HG03045 (cell line): ENCODE results near the gene PNPLA5.

Experiments
- ATAC-seq: cut with Tn5 transposase; IDR thresholded peaks from one replicate; pipeline ENCODE4 v1.9.1; 2021; ENCODE audit warnings: mild to moderate bottlenecking, moderate library complexity; ENCODE audit not compliant: unreplicated experiment

The PNPLA5 gene

GRCh38 chr22:43840431-43840830, 51.4 kb downstream of the PNPLA5 start:
- no peak for ATAC-seq

GRCh38 chr22:43839781-43840180, 52.0 kb downstream of the PNPLA5 start:
- ATAC-seq: no peak

- no peak for ATAC-seq
These were observed 53.1 kb downstream of the PNPLA5 start for GRCh38 chr22:43838571-43839307.

GRCh38 chr22:43838161-43838560, 53.7 kb downstream of the PNPLA5 start:
- no peak for ATAC-seq

- no peak for ATAC-seq
These were observed 54.1 kb downstream of the PNPLA5 start for GRCh38 chr22:43837666-43838065.

- no peak for ATAC-seq
These were observed 56.1 kb downstream of the PNPLA5 start for GRCh38 chr22:43835736-43836135.

- no peak for ATAC-seq
These were observed 56.6 kb downstream of the PNPLA5 start for GRCh38 chr22:43835166-43835565.

GRCh38 chr22:43833286-43834240, 58.2 kb downstream of the PNPLA5 start:
- ATAC-seq: no peak

- no peak for ATAC-seq
These were observed 59.2 kb downstream of the PNPLA5 start for GRCh38 chr22:43832393-43833265.

- ATAC-seq: no peak
These were observed 60.0 kb downstream of the PNPLA5 start for GRCh38 chr22:43831561-43832392.

- no peak for ATAC-seq
These were observed 60.8 kb downstream of the PNPLA5 start for GRCh38 chr22:43830931-43831560.

- no peak for ATAC-seq
These were observed 61.6 kb downstream of the PNPLA5 start for GRCh38 chr22:43829904-43830851.
